NCI-H524 treated with DMSO at 0.1 percent for 48 hours (cell line): ENCODE results near the gene LDB3.

Experiments
- DNase-seq: peaks from one replicate; lab custom pipeline; 2025; lab: John Stamatoyannopoulos, UW

The LDB3 gene

DNA sequence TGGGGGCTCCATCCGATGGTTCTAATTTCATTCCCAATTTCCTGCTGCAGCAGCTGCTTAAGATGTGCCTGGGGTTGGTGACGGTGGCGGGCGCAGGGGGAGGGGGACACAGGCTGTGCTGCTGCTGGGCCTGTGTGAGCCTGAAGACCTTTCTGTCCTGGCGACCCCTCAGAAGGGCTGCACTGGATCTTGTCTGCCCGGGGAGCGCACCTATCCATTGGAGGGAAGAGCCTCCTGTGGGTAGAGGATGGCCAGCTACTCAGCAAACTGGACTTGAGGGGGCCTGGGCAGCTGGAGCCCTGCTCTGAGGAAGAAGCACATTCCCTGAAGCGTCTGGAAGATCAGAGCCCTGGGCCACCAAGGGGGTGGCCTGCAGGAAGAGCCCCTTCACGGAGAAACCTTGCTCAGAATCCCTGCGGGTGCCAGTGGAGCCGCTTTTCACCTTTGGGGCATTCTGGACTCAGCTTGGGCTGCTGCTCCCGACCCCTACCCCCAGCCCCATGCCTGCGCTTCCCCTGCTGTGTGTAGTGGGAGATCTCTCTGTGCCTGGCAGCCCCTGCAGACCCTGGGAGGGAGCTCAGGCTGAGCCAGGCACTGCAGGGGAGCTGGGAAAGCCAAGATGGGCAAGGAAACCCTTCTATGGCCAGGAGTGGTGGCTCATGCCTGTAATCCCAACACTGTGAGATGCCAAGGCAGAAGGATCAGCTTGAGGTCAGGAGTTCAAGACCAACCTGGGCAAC, 17.8 kb downstream of the LDB3 start:
- DNase-seq, result no peak

DNA sequence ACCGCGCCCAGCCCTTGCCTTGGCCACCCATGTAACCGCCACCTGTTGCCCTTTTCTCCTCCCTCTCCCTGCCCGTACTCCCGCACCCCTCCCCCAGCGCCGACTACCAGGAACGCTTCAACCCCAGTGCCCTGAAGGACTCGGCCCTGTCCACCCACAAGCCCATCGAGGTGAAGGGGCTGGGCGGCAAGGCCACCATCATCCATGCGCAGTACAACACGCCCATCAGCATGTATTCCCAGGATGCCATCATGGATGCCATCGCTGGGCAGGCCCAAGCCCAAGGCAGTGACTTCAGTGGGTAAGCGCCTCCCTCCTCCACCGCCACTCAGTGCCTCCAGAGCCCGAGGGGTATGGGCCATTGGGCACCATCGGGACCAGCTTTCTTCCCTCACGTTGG, 18.7 kb downstream of the LDB3 start:
- DNase-seq, result no peak

DNA sequence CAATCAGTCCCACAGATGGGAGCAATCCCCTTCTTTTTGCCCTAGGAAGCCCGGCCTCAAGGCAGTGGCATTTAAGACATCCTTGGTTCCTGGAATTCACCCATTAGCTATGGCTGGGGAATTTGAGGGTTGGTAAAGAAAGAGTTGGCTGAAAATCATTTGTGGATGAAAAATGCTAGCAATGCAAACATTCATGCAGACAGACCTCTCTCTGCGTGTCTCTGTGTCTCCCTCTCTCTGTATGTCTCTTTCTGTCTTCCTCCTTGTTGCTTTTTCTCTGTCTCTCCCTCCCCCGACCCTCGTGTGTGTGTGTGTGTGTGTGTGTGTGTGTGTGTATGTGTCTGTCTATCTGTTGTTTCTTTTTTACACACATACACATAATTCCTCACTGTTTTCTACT, 19.4 kb downstream of the LDB3 start:
- no peak for DNase-seq

DNA sequence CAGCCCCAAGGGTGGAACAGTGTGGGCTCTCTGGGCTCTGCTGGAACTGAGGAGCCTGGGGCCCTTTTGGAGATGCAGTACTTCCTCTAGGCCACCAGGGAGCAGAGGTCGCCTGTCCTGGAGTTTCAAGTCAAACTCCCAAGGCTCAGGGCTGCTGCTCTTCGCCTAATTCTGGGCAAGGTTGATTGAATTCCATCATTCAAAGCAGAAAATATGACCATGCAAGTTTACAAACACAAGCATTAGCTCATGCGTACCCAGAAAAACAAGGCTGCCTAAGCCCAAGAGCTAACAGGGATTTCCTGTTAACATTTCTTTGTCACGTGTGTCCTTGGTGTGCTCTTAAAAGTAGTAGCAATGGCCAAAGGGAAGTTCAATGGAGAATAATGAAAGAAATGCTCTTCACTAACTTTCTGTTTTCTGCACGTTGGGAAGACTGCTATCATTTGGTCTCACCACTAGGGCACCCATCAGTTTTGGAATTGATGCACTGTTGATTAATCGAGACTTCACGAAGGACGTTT, 20.1 kb downstream of the LDB3 start:
- DNase-seq, result no peak

DNA sequence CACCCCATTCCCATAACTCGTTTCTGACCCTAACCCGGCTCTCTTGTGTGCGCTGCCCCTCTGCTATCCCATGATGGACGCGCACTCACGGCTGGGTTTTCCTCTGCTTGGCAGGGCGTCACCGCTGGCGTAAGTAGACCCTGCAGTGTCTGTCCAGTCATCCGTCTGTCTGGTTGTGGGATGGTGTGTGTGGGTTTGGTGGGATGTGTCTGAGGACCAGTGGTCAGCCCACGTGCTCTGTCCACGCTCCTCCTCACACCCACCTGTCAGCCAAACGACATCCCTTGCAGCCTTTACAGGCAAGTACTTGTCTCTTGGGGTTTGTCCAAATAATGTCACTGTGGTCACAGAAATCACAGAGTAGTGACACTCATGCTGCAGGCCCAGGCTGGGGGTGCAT, 20.8 kb downstream of the LDB3 start:
- no peak for DNase-seq

DNA sequence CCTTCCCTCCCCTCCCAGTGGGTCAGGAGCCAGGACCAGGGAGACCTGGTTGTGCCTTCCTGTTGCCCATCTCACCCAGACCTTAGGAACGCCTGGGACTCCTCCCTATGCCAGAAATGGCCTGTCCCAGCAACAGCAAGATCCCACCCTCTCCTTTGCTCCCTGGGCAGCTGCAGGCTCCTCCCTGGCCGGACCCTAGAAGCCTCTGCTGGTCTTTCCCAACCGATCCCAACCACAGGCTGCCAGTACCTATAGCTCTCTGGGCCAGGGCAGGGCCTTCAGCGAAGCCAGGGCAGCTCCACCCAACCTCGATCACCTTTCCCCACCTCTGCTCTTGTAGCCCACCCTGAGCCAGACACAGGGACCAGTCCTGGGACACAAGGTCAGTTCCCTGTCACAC, 21.9 kb downstream of the LDB3 start:
- no peak for DNase-seq

DNA sequence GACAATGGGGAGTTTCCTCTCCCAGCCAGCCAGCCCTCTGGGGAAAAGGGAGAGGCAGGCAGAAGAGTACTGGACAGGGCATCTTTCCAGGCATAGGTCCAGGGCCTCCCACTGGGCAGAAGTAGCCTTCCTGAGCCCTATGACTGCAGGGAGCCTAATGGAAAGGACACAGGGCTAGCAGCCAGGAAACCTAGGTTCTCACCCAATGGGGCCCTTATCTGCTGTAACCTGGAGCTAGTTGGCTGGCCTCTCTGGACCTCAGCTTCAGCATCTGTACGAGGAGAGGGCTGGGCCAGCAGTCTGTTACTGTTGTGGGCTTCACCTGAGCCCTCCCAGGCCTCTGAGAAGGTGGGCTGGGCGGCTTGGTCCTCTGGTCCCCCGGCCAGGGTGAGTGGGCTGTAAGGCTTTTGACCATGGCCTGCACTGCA, 22.4 kb downstream of the LDB3 start:
- DNase-seq, result no peak

DNA sequence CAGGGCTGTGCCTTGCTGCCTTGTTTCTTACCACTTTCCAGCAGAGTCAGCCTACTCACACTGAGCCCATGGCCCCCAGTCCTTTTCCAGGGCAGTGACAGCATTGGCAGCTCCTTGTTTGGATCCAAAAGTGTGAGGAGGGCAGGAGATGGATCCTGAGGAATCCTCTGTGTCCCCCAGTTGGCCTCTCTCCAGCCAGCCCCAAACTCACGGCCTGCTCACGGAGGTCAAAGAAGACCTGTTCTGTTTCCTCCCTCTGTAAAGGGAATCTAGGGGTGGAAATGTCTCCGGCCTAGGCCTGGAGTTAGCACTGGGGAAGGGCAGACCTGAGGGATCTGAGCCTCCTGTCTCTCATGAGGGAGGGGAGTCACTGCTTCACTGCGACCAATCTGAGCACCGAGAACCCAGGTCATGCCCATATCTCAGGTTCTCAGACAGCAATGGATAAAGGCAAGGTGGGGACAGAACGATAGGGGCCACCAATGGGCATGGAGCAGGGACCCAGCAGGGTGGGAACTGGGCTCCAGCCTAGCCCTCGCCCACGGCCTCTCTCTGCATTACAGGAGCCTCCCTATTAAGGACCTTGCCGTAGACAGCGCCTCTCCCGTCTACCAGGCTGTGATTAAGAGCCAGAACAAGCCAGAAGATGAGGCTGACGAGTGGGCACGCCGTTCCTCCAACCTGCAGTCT, 23.2 kb downstream of the LDB3 start:
- no peak for DNase-seq

DNA sequence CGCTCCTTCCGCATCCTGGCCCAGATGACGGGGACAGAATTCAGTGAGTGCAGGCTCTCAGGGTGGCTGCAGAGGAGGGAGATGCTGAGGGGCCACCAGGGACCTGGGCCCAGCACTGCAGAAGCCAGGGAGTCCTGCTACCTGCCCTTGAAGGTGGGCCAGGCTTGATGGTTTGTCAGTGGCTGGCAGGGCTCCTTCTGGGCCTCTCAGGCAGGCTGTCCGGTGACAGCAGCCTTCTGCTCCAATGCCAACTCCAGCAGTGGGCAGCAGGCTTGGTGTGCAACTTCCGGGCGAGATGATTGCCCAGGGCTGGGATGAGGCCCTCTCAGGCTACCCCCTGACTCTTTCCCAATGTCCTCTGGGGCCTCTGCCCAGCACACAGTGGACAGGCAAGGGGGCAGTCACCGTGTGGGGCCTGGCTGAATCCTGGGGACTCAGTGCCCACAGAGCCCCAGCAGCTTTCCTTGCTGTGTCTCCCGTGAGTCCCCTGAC, 23.8 kb downstream of the LDB3 start:
- no peak for DNase-seq

DNA sequence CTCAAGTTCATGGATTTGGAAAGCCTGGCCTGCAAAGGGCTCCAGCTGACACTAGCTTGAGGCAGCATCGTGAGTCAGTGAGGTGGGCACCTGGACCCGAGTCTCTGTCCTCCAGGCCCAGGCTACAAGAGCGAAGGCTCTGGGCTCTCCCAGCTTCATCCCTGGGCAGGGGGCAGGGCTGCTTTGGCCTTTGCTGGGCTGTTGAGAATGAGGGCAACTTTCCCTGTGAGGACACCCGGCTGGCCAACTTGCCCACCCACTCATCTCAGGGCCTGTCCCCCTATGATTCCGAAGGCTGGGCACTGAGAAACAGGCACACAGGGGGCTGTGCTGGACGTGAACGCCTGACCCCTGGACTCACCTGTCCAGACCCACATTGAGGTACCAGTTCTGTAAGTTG, 24.4 kb downstream of the LDB3 start:
- DNase-seq, result no peak

DNA sequence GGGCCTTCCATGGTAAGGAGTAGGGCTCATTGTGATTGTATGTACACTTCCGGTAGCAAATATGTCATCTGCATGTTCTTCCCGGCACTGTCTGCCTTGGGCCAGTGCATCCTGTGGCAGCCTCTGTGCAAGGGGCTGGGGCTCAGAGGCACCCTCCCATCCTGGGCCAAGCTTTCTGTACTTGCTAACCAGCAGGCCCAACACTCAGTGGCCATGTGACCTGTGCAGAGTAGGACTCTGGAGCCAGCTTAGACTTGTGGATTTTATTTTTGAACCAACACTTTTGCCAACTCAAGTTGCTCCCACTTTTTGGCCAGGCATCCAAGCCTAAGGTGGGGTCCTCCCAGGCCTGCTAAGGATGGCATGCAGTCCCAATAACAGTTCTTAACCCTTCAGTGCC, 25.0 kb downstream of the LDB3 start:
- DNase-seq, result no peak

DNA sequence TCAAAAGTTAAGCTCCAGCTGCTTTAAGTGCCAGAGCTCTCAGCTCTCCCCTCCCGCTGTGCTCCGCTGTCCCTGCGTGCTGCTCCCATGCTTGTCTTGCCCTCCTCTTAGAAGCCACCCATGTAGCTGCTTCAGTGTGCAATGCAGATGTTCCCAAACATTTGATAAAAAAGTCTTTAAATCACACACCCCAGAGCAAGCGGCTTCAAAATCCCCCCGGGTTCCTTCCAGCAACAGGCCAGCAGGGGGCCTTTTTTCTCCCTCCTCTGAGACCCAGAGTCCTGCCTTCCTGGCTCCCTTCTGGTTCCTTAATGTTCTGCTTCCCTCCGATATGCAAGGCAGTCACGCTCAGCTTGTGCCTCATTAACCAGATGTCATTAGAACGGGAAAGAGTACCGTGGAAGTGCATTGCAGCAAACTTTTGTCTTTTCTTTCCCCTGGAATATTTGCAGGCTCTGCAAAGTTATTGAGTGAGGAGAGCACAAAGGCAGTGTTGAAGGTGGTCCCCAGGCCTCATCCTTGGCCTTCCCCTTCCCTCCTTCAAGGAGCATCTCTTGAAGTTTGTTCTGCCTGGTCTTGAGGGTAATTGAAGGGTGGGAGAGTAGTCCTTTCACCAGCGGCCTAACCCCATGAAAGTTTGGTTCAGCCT, 25.5 kb downstream of the LDB3 start:
- no peak for DNase-seq

DNA sequence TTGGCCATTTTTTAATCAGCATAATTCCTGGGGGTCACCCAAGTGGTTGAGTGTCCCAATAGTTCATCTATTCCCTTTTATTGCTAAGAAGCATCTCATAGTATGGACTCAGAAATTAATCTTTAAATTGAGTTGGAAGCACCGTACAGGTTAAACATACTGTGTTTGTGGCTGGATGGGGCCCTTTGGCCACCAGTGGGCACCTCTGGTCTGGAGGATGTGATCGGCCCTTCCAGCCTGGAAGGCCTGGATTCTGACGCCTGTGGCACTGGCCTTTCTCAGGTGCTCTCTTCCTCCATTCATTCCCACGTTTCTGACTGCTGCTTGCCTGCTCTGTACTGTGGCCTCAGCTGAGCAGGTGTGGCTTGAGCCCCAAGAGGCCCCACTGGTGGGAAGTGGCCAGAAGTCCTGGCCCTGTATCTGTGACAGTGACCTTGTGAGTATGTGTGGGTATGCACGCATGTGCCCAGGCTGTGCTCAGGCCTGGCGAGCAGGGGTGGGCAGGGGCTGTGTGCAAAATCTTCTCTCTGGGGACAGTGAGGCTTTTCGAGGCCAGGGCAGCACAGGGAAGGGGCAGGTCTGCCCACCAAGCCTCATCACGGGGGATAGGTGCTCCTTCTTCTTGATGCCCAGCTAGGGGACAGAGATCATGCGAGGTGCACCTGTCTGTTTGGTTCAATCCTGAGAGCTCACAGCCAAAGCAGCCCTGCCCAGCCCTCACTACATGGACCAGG, 30.1 kb downstream of the LDB3 start:
- no peak for DNase-seq

DNA sequence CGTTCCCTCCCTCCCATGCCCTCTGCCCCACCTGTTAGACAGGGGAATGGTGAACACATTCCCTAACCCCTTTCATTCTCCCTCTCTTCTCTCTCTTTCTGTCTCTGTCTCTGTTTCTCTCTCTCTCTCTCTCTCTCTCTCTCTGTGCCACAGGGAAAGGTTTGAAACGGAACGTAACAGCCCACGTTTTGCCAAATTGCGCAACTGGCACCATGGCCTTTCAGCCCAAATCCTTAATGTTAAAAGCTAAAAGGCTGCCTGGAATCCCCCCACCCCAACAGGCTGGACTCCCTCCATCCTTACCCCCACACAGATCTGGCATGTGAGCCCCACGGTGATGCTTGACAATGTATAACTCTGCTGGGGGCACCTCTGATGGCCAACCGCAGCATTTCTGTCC, 30.8 kb downstream of the LDB3 start:
- DNase-seq, result no peak

DNA sequence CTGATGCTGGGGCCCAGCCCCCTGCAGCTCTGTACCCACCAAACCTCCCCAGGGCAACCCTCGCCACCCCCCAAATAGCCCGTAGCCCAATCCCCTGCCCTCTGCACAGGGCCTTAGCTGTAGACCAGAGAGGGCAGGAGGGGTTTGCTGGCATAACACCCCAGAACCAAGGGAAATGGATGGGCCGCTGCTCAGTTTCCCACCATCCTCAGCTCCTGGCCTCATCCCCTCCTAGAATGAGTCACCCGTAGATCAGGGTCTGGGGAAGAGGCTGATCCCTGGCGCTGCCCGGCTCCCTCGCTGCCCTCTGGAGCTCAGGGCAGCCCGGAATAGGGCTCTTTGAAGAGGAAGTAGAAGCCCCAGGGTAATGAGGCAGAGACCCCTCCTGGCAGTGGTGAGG, 31.2 kb downstream of the LDB3 start:
- DNase-seq, result no peak

DNA sequence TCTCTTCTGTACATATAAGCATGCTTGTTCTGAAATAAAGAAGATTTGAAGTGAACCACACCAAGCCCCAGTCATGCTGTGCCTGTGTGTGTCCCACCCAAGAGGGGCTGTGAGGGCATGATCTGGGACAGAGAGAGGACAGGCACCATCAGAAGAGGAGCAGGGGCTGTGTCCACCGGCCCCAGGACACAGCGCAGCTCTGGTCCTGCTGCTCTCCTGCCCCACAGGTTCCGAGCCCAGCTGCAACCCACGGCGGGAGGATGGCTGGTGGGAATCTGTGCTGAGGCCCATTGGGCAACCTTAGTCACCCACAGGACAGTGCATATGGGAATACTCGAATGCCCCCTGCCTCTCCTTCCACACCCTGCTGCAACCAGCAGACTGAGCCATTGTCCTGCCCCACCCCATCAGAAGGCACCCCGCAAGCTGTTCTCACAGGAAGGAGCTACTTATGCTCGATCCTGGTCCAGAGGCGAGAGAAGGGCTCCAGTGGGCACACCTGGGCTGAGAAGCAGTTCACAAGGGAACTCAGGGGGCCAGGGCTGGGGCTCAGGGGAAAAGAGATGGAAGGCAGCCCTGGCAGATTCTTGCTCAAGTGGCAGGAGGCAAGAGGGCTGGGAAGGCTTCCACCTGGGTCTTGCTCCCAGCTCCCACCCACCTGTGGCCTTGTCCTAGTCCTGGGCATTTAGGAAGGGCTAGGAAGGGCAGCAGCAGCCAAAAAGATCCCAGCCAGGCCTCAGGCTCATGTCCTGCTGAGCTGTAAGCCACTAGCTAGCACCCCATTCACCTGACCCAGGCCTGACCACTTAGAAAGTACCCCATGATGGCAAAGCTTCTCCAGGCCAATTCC, 31.9 kb downstream of the LDB3 start:
- no peak for DNase-seq

DNA sequence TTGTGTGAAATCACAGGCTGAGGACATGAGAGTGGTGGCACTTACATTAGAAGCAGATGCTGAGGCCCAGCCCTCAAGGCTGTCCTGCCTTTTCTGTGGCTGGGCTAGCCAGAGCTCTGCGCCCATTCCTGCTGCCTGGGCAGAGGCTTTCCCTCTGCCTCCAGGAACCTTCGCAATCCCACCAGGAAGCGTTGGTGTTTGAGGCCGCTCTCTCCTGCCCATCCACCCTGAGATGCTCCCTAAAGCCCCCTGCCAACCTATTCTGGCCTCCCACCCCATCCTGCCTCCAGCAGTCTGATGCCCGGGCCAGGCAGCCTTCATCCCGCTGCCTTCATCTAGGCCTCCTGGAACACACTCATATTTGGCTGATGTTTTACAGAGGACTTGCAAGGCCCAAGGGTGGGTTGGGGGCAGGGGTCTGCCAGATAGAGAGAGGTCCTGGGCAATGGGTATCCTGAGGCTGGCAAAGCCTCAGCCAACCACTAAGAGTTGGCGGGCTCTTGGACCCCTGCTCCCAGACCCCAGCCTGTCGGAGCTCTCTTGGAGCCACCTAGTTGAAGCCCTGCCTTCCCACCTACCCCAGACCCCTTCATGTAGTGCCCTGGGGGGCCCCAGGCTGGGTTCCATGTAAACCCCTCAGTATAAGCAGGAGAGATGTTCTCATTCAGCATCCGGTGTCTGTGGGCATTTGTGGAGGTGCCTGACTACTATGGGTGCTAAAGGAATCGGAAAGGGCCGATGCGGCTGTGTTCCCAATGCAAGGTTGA, 32.7 kb downstream of the LDB3 start:
- DNase-seq, result no peak

DNA sequence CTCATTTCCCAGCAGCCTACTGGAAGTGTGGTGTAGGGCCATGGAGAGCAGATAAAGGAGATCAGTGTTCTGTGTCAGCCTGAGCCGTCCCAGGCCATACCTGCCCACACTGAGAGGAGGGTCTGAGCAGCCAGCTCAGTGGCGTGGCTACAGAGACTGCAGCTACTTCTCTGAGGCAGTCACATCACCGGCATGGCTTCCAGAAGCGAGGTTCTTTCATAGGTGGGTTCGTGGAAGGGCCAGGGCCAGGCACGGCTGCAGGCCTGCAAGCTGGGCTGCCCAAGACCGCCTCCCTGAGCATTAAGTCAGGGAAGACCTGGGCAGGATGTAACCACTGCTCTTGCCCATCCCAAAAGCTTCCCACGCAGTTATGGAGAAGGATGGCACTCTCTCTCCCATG, 34.9 kb downstream of the LDB3 start:
- DNase-seq, result no peak

DNA sequence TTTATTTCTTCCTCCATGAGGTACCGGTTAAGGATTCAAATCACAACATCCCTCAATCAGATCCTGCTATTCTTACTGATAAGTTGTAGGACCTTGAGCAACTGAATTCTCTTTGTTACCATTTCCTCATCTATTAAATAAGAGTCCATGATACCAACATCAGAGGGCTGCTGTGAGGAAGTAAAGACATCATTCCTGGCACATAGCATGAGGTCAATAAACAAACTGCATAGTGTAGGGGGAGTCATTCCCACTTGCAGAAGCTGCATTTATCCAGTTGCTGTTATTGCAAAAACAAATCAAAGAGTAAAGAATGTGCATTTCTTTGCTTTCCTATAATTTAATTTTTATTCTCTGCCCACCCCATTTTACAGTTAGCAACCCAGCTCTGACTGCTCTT, 36.8 kb downstream of the LDB3 start:
- no peak for DNase-seq

DNA sequence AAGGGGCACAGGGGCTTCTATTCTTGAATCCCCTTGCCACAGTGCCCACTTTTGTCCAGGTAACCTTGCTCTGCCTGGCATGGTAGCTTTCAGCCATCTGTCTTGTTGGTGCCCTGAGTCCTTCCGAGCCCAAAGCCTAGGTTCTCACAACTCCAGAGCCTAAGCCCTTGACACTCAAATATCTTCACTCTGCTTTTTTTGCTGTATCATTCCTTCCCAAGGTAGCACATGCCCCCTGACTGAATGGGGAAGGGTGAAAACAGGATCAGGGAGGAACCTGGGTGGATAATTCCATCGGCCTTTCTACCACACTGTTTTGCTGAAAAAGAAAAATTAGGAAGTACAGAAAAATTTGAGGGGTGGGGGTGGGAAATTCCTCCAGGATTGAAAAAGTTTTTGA, 37.6 kb downstream of the LDB3 start:
- DNase-seq, result no peak

DNA sequence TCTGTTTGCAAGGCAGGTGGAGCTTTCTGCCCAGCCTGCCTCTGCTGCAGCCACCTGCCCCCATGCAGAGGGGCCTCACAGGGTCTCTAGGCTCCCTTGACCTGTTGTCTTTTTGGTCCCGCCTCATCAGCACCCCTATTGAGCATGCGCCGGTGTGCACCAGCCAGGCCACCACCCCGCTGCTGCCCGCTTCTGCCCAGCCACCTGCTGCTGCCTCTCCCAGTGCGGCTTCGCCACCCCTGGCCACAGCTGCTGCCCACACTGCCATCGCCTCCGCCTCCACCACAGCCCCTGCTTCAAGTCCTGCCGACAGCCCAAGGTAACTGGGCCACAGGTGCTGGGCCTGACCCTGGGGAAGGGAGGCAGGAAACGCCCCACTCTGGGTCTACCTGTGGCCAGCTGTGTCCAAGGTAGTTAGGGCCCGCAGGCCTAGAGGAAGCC, 38.1 kb downstream of the LDB3 start:
- no peak for DNase-seq
